ENCODE measurements around the gene ACADVL.
A peak's percentile ranks its signal among the peaks of the same experiment; 100 is the strongest.

The ACADVL gene

DNA sequence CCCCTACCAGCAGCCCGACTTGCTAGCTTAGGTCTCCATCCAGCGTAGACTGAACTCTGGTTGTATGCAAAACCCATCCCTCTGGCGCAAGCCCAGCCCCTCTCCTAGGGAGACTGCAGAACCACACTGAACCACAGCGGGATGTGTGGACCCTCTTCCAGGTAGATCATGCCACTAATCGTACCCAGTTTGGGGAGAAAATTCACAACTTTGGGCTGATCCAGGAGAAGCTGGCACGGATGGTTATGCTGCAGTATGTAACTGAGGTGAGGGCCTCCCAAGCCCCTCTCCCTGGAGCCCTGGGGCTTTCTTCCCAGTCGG lies 3.2 kb downstream of the ACADVL start:
- FAIRE-seq: no peak
- DNase-seq (ENCODE audit: insufficient read length, low spot score): no peak
- TF ChIP-seq PAX5 (IDR thresholded peaks at IDR 0.05; ENCODE audit: insufficient read depth, low read length, severe bottlenecking) (no peak), POU2F2 (IDR thresholded peaks at IDR 0.05; ENCODE audit: low read depth, low read length) (no peak)

DNA sequence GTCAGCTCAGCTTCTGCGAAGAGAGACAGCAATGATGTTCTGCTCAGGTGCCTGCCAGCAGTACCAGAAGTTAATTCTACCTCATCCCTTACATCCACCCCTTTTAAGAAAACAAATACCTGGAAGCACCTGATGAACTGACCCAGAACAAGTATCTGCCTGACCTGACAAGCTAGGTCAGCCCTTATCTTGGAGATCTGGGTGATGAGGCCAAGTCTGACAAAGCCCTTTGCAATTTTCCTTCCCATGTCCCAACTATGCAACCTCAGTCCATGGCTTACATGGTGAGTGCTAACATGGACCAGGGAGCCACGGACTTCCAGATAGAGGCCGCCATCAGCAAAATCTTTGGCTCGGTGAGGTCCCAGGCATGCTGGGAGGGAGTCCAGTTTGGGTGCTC lies 3.6 kb downstream of the ACADVL start:
- no peak for DNase-seq (ENCODE audit: insufficient read length, low spot score)
- TF ChIP-seq SPI1 (IDR thresholded peaks at IDR 0.05; ENCODE audit: low read depth, low read length): no peak
- no peak for TF ChIP-seq TAF1 (IDR thresholded peaks at IDR 0.05; ENCODE audit: low read depth, low read length)
- peak; percentile 42; the same call in 1 of the 2 replicates for TF ChIP-seq POLR2A (IDR thresholded peaks at IDR 0.05; ENCODE audit: low read depth, low read length)
- FAIRE-seq: no peak

DNA sequence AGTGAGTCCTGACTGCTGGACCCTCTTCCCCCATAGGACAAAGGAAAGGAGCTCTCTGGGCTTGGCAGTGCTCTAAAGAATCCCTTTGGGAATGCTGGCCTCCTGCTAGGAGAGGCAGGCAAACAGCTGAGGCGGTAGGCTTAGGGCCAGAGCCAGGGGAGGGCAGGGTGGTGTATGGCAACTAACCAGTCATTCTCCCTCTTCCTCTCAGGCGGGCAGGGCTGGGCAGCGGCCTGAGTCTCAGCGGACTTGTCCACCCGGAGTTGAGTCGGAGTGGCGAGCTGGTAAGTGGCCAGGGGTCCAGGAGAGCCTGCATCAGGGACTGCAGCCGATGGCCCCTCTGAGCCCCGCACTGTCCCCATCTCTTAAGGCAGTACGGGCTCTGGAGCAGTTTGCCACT lies 4.4 kb downstream of the ACADVL start:
- FAIRE-seq: no peak
- TF ChIP-seq POU2F2 (IDR thresholded peaks at IDR 0.05; ENCODE audit: low read depth, low read length) (no peak), POLR2AphosphoS5 (IDR thresholded peaks at IDR 0.05; ENCODE audit: low read depth, low read length) (no peak)
- DNase-seq (ENCODE audit: insufficient read length, low spot score): no peak

DNA sequence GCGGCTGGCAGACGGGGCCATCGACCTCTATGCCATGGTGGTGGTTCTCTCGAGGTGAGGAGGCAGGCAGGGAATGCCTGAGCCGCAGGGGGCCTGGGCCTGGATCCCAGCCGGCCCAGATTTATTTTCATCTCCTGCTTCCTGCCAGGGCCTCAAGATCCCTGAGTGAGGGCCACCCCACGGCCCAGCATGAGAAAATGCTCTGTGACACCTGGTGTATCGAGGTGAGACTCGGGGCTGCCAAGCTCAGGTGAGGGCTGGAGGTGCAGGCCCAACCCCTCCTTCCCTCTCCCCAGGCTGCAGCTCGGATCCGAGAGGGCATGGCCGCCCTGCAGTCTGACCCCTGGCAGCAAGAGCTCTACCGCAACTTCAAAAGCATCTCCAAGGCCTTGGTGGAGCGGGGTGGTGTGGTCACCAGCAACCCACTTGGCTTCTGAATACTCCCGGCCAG lies 4.9 kb downstream of the ACADVL start:
- DNase-seq (ENCODE audit: insufficient read length, low spot score) (no peak), FAIRE-seq (no peak)

DNA sequence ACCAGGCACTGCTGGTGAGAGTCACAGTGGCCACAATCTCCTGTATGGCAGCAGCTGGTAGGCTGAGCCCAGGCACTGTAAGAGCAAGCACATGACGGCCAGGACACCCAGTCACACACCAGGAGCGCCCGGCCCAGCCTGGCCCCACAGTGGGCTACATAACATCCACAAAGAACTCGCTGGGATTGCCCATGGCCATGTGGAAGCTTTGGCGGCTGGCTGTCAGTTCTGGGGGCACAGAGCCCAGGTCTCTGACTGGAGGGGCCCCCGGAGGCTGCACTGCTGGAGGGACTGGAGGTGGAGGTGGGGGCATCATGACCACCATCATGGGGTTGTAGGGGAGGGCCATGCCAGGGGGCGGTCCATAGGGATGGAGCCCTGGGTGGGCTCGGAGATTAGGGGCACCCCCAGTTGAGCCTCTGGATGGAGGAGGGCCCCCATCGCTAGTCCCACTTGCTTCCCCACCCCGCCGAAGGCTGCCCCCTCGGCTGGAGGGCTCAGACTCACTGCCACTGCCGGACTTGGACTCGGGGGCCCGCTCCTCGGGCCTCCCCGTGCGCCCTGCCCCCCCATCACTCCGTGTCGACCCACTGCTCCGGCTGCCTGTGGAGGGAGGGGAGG lies 6.1 kb downstream of the ACADVL start:
- no peak for FAIRE-seq
- TF ChIP-seq POLR2A (IDR thresholded peaks at IDR 0.05; ENCODE audit: low read depth, low read length) (no peak), POU2F2 (IDR thresholded peaks at IDR 0.05; ENCODE audit: low read depth, low read length) (no peak), PAX5 (IDR thresholded peaks at IDR 0.05; ENCODE audit: insufficient read depth, low read length, severe bottlenecking) (no peak), SPI1 (IDR thresholded peaks at IDR 0.05; ENCODE audit: low read depth, low read length) (no peak), POLR2AphosphoS5 (IDR thresholded peaks at IDR 0.05; ENCODE audit: low read depth, low read length) (no peak), TAF1 (IDR thresholded peaks at IDR 0.05; ENCODE audit: low read depth, low read length) (no peak)
- DNase-seq (ENCODE audit: insufficient read length, low spot score): no peak

More for the DNA sequence above, 4.9 kb downstream of the ACADVL start:
- TF ChIP-seq POU2F2 (IDR thresholded peaks at IDR 0.05; ENCODE audit: low read depth, low read length) (no peak), PAX5 (IDR thresholded peaks at IDR 0.05; ENCODE audit: insufficient read depth, low read length, severe bottlenecking) (no peak), POLR2A (IDR thresholded peaks at IDR 0.05; ENCODE audit: low read depth, low read length) (no peak), SPI1 (IDR thresholded peaks at IDR 0.05; ENCODE audit: low read depth, low read length) (no peak), POLR2AphosphoS5 (IDR thresholded peaks at IDR 0.05; ENCODE audit: low read depth, low read length) (no peak), TAF1 (IDR thresholded peaks at IDR 0.05; ENCODE audit: low read depth, low read length) (no peak)

DNA sequence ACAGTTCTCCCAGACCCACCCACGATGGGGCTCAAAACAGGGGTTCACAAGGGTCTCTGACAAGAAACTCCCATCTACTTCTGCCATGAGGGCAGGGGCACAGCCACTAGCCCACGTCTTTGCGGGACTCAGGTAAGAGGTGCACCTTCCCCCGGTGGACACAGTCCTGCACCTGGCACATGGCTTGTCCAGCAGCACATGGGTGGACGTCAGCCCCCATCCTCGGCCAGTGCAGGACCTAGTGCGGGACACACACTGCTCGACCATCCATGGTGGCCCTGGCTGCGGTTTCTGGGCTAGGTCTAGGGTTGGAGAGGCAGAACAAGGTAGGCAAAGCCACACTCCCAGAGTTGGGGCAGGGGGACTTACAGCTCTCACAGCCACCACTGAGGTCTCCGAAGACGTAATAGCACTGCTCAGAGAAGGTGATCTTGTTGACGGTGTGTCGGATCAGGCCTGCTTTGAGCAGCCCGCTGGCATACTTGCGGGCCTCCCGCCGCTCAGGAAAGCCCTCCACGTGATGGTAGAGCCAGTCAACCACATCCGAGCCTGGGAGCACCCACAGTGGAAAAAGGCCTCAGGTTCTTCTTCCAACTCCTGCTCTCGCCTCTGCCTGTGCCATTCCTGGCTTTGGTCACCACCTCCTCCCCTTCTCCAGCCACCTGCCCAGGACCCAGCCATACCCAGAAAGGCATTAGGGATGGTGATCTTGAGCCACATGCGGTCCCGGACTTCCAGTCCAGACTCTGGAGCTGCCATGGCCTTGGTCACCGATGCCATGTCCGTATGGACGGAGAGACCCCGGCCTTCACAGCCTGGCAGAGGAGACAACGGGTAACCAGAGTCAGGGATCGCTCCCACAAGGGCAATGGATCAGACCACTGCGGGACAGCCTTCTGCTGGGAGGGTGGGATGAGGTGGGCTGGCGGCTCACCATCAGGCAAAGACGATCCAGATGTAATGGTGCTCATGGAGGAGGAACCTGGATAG lies 7.3 kb downstream of the ACADVL start:
- TF ChIP-seq SPI1 (IDR thresholded peaks at IDR 0.05; ENCODE audit: low read depth, low read length) (no peak), TAF1 (IDR thresholded peaks at IDR 0.05; ENCODE audit: low read depth, low read length) (no peak), POLR2AphosphoS5 (IDR thresholded peaks at IDR 0.05; ENCODE audit: low read depth, low read length) (no peak), PAX5 (IDR thresholded peaks at IDR 0.05; ENCODE audit: insufficient read depth, low read length, severe bottlenecking) (no peak), POLR2A (IDR thresholded peaks at IDR 0.05; ENCODE audit: low read depth, low read length) (no peak), POU2F2 (IDR thresholded peaks at IDR 0.05; ENCODE audit: low read depth, low read length) (no peak)
- FAIRE-seq: no peak
- no peak for DNase-seq (ENCODE audit: insufficient read length, low spot score)

DNA sequence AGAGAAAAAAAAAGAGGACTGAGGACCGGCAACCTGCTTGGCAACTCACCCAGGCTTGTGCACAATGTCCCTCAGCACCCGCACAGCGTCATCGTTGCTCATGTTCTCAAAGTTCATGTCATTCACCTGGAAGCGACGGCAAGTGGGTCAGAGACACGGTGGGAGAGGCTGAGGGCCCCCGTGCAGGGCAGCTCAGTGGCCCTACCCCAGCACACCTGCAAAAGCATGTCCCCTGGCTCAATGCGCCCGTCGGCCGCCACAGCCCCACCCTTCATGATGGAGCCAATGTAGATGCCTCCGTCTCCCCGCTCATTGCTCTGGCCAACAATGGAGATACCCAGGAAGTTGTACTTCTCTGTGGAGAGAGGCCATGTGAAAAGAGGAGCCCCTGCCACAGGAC lies 9.2 kb downstream of the ACADVL start:
- no peak for DNase-seq (ENCODE audit: insufficient read length, low spot score)
- TF ChIP-seq TAF1 (IDR thresholded peaks at IDR 0.05; ENCODE audit: low read depth, low read length) (no peak), SPI1 (IDR thresholded peaks at IDR 0.05; ENCODE audit: low read depth, low read length) (no peak), POLR2AphosphoS5 (IDR thresholded peaks at IDR 0.05; ENCODE audit: low read depth, low read length) (no peak), POLR2A (IDR thresholded peaks at IDR 0.05; ENCODE audit: low read depth, low read length) (no peak), PAX5 (IDR thresholded peaks at IDR 0.05; ENCODE audit: insufficient read depth, low read length, severe bottlenecking) (no peak), POU2F2 (IDR thresholded peaks at IDR 0.05; ENCODE audit: low read depth, low read length) (no peak)
- no peak for FAIRE-seq

DNA sequence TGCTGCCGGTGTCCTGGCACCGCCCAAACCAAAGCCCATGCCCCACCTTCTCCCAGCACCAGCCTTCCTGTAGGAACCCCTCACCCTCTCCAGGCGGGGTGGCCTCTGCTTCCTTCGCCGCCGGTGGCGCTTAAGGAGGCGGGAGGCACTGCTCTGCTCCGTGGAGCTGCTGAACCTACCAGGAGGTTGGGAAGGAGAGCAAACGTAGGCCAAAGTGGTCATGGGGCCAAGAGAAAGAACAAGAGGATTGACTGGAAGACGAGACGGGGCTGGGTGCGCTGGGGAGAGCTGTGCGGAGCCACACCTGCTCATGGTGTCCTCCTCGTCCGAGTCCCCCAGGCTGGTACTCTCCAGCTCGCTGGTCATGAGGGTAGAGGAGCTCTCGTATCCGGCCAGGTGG lies 9.8 kb downstream of the ACADVL start:
- DNase-seq (ENCODE audit: insufficient read length, low spot score): no peak
- FAIRE-seq: no peak
- TF ChIP-seq POLR2AphosphoS5 (IDR thresholded peaks at IDR 0.05; ENCODE audit: low read depth, low read length): no peak
- TF ChIP-seq POLR2A (IDR thresholded peaks at IDR 0.05; ENCODE audit: low read depth, low read length): no peak
- no peak for TF ChIP-seq SPI1 (IDR thresholded peaks at IDR 0.05; ENCODE audit: low read depth, low read length)
- no peak for TF ChIP-seq TAF1 (IDR thresholded peaks at IDR 0.05; ENCODE audit: low read depth, low read length)
- TF ChIP-seq PAX5 (IDR thresholded peaks at IDR 0.05; ENCODE audit: insufficient read depth, low read length, severe bottlenecking): no peak
- no peak for TF ChIP-seq POU2F2 (IDR thresholded peaks at IDR 0.05; ENCODE audit: low read depth, low read length)

DNA sequence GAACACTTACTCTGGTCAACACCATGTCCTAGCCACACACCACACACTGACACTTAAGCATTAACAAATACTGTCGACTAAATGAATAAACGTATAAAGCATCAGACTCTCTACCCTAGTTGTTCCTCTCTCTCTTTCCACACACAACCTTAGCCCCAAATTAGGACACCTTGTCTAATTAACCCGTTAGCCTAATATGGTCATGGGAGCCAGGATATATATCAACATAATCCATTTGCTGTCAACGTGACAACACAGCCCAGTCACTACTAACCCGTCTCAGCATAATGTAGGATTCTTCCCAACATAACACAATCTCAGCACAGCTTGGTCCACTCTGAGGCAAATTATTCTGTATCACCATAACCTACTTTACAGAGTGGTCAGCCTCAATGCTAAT lies 12.4 kb downstream of the ACADVL start:
- no peak for DNase-seq (ENCODE audit: insufficient read length, low spot score)
- TF ChIP-seq SPI1 (IDR thresholded peaks at IDR 0.05; ENCODE audit: low read depth, low read length) (no peak), PAX5 (IDR thresholded peaks at IDR 0.05; ENCODE audit: insufficient read depth, low read length, severe bottlenecking) (no peak), POLR2AphosphoS5 (IDR thresholded peaks at IDR 0.05; ENCODE audit: low read depth, low read length) (no peak), POLR2A (IDR thresholded peaks at IDR 0.05; ENCODE audit: low read depth, low read length) (no peak), POU2F2 (IDR thresholded peaks at IDR 0.05; ENCODE audit: low read depth, low read length) (no peak), TAF1 (IDR thresholded peaks at IDR 0.05; ENCODE audit: low read depth, low read length) (no peak)
- FAIRE-seq: peak; percentile 77

DNA sequence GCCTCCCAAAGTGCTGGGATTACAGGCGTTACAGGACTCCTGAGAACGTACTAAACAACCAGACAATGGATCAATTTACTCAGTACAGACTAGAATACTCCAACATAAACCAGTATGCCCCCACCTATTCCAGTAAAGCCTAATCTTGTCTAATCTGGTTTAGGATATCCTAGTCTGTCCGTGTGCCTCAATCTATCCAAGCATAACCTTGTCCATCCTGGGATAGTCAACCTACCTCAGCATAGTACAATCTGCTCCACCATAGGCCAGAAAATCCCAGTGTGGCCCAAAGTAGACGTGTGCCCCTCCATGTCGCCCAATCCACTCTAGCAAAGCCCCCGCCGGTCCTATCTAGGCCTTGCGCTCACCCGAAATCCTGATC lies 14.0 kb downstream of the ACADVL start:
- DNase-seq (ENCODE audit: insufficient read length, low spot score): no peak
- no peak for FAIRE-seq
- TF ChIP-seq POLR2AphosphoS5 (IDR thresholded peaks at IDR 0.05; ENCODE audit: low read depth, low read length): no peak
- TF ChIP-seq TAF1 (IDR thresholded peaks at IDR 0.05; ENCODE audit: low read depth, low read length): no peak
- TF ChIP-seq PAX5 (IDR thresholded peaks at IDR 0.05; ENCODE audit: insufficient read depth, low read length, severe bottlenecking): no peak
- no peak for TF ChIP-seq POU2F2 (IDR thresholded peaks at IDR 0.05; ENCODE audit: low read depth, low read length)
- TF ChIP-seq SPI1 (IDR thresholded peaks at IDR 0.05; ENCODE audit: low read depth, low read length): no peak
- no peak for TF ChIP-seq POLR2A (IDR thresholded peaks at IDR 0.05; ENCODE audit: low read depth, low read length)

Data from GM12891 (cell line).